NB4 (cell line): ENCODE data around the gene ABLIM1.

Source experiments
- CTCF ChIP-seq: IDR thresholded peaks from one replicate; pipeline ENCODE4 v1.5.1; 2012; ENCODE audit warnings: low read depth, low read length
- MAX ChIP-seq: IDR thresholded peaks from 2 replicates; pipeline ENCODE4 v1.6.1; 2011; ENCODE audit warnings: low read depth, low read length
- MYC ChIP-seq: IDR thresholded peaks from 2 replicates; pipeline ENCODE4 v1.6.1; 2011; ENCODE audit warnings: low read depth, low read length
- POLR2A ChIP-seq: IDR thresholded peaks from 2 replicates; pipeline ENCODE4 v1.6.1; 2011; ENCODE audit warnings: mild to moderate bottlenecking; ENCODE audit not compliant: insufficient read length; ENCODE audit errors: extremely low read depth

GRCh38 chr10:114406455-114406854 is 251.6 kb downstream of the ABLIM1 start:
- TF ChIP-seq CTCF (no peak), POLR2A (no peak), MYC (no peak), MAX (no peak)
